ENCODE measurements around the gene ZNF385D.
"Not testable (repeated sequence)": the region's sequence is repeated elsewhere in the genome, so short reads cannot be mapped to it uniquely, and the experiment has no call there.

The ZNF385D gene

DNA sequence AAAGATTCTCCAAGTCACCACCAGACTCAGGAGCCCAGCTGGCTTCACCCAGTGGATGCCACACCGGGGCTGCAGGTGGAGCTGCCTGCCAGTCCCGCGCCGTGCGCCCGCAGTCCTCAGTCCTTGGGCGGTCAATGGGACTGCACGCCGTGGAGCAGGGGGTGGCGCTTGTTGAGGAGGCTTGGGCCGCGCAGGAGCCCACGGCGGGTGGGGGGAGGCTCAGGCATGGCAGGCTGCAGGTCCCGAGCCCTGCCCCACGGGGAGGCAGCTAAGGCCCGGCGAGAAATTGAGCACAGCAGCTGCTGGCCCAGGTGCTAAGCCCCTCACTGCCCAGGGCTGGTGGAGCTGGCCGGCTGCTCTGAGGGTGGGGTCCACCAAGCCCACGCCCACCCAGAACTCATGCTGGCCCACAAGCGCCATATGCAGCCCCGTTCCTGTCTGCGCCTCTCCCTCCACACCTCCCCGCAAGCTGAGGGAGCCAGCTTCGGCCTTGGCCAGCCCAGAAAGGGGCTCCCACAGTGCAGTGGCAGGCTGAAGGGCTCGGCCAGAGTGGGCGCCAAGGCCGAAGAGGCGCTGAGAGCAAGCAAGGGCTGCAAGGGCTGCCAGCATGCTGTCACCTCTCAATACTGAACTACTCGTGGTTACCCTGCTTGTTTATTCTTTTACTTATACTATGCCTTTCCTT, 363.7 kb downstream of the ZNF385D start:
- H3K4me1 ChIP-seq (ENCODE audit: insufficient read depth, low read length); H3K36me3 ChIP-seq (ENCODE audit: insufficient read depth, low read length); H3K9ac ChIP-seq (ENCODE audit: low read depth, low read length); H3K9me3 ChIP-seq (ENCODE audit: control insufficient read depth, insufficient read depth, low read length): not testable (repeated sequence)

GRCh38 chr3:21378036-21378435, 373.0 kb downstream of the ZNF385D start:
- H3K36me3 ChIP-seq (ENCODE audit: insufficient read depth, low read length); H3K9me3 ChIP-seq (ENCODE audit: control insufficient read depth, insufficient read depth, low read length); H3K4me1 ChIP-seq (ENCODE audit: insufficient read depth, low read length); H3K9ac ChIP-seq (ENCODE audit: low read depth, low read length): not testable (repeated sequence)

DNA sequence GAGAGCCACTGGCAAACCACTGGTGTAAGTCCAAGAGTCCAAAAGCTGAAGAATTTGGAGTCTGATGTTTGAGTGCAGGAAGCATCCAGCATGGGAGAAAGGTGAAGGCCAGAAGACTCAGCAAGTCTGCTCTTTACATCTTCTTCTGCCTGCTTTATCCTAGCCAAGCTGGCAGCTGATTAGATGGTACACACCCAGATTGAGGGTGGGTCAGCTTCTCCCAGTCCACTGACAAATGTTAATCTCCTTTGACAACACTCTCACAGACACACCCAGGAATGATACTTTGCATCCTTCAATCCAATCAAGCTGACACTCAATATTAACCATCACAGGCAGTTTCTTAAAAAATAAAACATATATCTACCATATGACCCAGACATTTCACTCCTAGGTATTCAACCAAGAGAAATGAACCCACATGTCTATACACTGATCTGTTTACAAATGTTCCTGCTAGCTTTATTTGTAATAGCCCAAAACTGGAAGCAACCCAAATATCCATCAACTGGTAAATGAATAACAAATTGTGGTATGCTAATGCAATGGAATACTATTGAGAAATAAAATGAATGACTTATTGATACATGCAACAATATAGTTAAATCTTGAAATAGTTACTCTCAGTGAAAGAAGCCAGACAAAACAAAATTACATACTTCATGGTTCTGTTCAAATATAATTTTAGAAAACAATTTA, 373.8 kb downstream of the ZNF385D start:
- Histone ChIP-seq H3K36me3 (ENCODE audit: insufficient read depth, low read length) (no peaks in the 10 kb centered on the region), H3K4me1 (ENCODE audit: insufficient read depth, low read length) (peaks cover 5% of the 10 kb centered on the region; the same call in 1 of the 2 replicates), H3K9ac (ENCODE audit: low read depth, low read length) (no peak overlapping the region)

GRCh38 chr3:21372316-21372715, 378.7 kb downstream of the ZNF385D start:
- Histone ChIP-seq H3K9ac (ENCODE audit: low read depth, low read length) (no peak overlapping the region), H3K36me3 (ENCODE audit: insufficient read depth, low read length) (no peaks in the 10 kb centered on the region), H3K4me1 (ENCODE audit: insufficient read depth, low read length) (peaks cover 5% of the 10 kb centered on the region; the same call in 1 of the 2 replicates), H3K9me3 (ENCODE audit: control insufficient read depth, insufficient read depth, low read length) (no peaks in the 10 kb centered on the region)

More for the DNA sequence above, 373.8 kb downstream of the ZNF385D start:
- no peaks in the 10 kb centered on the region for H3K9me3 ChIP-seq (ENCODE audit: control insufficient read depth, insufficient read depth, low read length)

Measured in ES-I3 (cell line).